ENCODE data around the gene LARGE2.

LARGE2 gene

DNA sequence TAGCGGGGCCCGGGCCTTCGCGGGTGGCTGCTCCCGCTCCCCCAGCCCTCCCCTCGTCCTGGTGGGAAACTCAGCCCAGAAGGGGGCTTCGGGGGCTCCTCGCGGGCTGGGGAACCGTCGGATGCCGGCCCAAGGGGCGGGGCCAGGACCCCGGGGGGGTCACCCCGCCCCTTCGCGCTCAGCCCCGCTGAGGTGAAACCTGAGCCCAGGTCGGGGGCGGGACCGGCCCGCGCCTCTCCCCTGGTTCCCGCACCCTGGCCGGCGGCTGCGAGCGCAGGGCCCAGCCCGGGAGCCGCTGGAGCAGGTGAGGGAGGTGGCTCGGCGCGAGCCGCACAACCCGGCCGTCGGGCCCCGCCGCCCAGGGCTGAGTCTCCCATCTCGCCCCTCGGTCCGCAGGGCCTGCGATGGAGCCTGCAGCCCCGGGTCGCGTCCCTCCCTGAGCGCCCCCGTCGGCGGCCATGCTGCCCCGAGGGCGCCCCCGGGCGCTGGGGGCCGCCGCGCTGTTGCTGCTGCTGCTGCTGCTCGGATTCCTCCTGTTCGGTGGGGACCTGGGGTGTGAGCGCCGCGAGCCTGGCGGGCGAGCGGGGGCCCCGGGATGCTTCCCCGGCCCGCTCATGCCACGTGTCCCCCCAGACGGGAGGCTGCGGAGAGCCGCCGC, at the start of gene LARGE2:
Gene LARGE2 (plus strand): TSS at position 232 of the 658 bp plus-strand sequence. CDS start 227 bp downstream, at position 459.
- Mint-ChIP-seq H3K36me3 (peaks cover 1% of the 10 kb centered on the region), H3K4me1 (peaks cover 38% of the 10 kb centered on the region)

DNA sequence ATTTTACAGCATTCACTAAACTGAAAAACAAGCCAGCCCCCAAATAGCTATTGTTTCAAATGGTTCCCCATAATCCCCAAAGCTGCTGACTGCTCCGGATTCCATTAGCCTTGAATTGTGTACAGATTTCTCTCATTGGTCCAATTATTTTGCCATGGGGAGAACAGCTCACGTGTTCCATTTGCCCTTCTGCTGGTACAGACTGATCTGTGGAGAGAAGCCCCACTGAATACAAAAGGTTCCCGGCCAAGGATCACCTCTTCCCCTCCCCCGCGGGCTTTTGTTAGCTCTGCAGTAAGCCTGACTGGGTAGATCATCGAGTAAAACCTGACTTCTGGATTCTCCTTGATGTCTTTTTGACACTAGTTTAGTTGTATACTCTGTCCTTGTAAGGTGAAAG, 46.1 kb upstream of the LARGE2 start:
- Mint-ChIP-seq H3K9me3 (no peaks in the 10 kb centered on the region), H3K4me1 (no peaks in the 10 kb centered on the region), H3K4me3 (no peak overlapping the region), H3K27ac (no peak overlapping the region), H3K27me3 (no peaks in the 10 kb centered on the region), H3K36me3 (peaks cover 24% of the 10 kb centered on the region)

More for the DNA sequence above, at the start of gene LARGE2:
- H3K27me3 Mint-ChIP-seq = peaks cover 11% of the 10 kb centered on the region
- H3K9me3 Mint-ChIP-seq = no peaks in the 10 kb centered on the region
- peak within 1 kb of the TSS; percentile 76 for H3K4me3 Mint-ChIP-seq
- H3K27ac Mint-ChIP-seq = peak within 1 kb of the TSS; percentile 72

DNA sequence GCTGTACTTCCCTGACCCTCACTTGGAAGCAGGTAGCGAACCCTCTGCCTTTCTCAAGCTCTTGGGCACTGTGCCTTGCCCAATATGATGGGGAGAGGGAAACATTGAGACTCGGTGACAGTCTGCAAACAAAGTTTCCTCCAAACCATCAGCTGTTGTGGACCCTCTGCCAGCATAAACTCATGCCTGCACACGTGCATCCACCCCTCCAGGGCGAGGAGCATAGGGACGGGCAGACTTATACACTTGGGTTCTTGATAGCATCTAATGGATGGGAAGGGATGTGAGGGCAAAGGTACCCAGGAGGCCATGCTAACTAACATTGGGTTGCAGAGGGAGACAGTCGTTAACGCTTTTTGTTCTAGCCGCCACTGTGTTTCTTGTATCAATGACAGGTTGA, 45.2 kb upstream of the LARGE2 start:
- H3K4me1 Mint-ChIP-seq = no peaks in the 10 kb centered on the region
- H3K9me3 Mint-ChIP-seq = no peaks in the 10 kb centered on the region

DNA sequence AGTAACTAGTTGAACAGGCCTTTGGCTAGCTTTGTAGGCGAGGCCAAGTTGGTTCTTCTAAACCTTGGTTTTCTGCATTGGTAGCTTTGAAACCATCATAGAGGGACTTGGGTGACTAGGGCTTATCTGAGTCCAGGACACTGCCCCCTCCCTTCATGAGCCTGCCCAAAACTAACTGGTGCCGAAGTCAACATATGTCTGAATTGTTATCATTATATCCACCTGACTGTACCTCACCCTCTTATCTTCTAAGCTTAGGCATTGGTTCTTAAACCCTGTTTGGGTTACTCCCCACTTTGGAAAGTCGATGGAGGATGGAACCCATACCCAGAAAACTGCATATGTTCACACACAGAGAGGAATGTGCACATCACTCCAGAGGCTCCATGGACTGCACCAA, 44.6 kb upstream of the LARGE2 start:
- Mint-ChIP-seq H3K36me3 (peaks cover 23% of the 10 kb centered on the region), H3K9me3 (no peaks in the 10 kb centered on the region), H3K4me1 (no peaks in the 10 kb centered on the region), H3K27me3 (no peaks in the 10 kb centered on the region), H3K27ac (no peak overlapping the region), H3K4me3 (no peak overlapping the region)

More for the DNA sequence above, 45.2 kb upstream of the LARGE2 start:
- Mint-ChIP-seq H3K36me3 (peaks cover 23% of the 10 kb centered on the region), H3K27me3 (no peaks in the 10 kb centered on the region), H3K27ac (no peak overlapping the region), H3K4me3 (no peak overlapping the region)

DNA sequence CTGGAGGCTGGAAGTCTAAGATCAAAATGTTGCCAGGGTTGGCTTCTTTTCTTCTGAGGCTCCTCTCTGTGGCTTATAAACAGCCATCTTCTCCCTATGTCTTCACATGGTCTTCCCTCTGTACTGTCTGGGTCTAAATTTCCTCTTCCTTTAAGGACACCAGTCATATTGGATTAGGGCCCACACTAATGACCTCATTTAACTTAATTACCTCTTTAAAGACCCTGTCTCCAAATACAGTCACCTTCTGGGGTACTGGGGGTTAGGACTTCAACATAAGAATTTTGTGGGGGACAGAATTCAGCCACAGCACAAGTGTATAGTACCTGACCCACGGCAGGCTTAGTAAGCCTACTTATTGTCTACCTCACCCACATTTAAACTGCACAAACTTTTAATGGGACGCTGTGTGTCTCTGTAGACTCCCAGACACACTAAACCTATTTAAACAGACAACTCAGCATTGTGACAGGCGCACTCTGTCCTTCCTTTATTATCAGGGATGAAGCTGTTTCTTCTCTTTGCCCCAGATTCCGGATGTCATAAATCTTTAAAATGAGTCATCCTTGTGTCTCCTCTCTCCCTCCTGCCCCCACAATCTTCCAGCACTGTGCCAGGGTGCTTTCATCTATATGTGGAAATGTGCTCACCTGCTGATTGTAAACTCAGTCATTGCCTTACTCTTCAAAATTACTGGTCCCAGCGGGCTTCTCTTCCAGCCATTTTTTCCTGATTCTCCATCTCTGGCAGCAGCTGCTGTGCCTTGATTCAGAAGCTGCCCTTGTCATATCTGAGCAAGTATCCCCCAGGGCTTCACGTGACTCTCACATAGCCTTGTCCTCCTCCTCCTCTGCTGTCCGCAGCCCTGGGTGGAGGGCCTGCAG, 42.4 kb upstream of the LARGE2 start:
- no peak overlapping the region for H3K27ac Mint-ChIP-seq
- peaks cover 3% of the 10 kb centered on the region for H3K27me3 Mint-ChIP-seq
- no peak overlapping the region for H3K4me3 Mint-ChIP-seq
- no peaks in the 10 kb centered on the region for H3K9me3 Mint-ChIP-seq
- peaks cover 6% of the 10 kb centered on the region for H3K4me1 Mint-ChIP-seq
- peaks cover 14% of the 10 kb centered on the region for H3K36me3 Mint-ChIP-seq

DNA sequence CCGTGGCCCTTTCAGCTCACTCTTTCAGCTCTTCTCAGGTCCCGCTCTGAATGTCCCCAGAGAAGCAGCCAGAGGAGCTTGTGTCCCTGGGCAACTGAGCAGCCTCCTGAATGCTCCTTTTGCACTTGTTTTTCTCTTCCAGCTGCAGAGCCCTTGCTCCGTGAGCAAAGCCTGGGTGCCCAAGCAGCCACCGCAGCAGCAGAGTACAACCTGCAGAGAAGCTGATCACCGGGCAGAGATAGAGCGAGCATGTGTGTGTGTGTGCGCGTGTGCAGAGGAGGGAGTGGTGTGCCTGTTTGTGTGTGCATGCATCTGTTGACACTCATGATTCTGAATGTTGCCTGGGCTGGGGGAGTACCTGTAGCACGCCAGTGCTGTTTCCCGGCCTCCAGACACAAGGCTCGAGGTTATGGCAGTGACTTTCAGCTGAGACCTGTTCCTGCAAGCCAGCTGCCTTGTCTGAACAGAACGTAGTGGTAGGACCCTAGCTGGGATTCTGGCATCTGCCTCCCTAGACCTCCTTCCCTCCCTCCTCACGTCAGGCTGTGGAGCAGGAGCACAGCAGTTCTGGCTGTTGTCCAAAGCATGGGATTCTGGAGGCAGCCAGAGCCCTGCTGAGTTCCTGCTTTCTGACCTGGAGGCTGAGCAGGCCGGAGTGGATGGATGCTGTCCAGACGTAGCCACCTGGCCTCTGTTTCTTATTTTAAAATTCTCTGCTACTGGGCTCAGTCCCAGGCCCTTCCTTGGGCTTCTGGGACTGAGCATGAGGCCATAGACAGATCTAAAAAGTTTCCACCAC, 41.5 kb upstream of the LARGE2 start:
- Mint-ChIP-seq H3K36me3 (peaks cover 14% of the 10 kb centered on the region), H3K4me1 (peaks cover 10% of the 10 kb centered on the region), H3K27ac (no peak overlapping the region), H3K4me3 (no peak overlapping the region), H3K27me3 (peaks cover 3% of the 10 kb centered on the region), H3K9me3 (no peaks in the 10 kb centered on the region)

DNA sequence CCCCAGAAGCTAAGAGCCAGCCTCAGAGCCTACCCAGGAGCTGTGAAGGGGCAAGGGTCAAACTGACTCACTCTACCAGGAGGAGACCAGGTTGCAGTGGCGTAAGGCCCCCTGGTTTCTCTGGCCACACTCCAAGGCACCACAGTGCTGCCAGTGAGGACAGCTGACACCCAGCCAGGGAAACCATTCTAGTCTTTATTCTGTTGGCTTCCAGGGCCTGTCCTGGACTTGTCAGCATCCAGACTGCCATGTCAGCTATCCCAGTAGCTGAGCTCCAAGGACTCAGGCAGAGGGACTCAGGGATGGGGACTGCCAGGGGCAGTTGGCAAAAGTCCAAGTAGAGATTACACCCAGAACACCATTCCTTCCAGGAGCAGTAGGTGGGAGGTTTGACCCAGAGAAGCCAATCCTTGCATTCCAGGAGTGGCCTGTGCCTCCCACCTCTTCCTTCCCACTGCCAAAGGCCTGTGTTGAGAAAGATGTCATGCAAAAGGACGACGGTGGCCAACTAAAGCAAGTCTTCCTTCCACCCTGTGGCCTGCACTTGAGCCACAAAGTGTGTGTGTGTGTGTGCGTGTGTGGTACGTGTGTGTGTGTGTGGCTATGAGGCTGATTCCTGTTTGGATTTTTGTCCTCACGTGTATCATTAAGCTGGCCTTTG, 40.6 kb upstream of the LARGE2 start:
- Mint-ChIP-seq H3K4me3 (no peak overlapping the region), H3K27ac (no peak overlapping the region), H3K36me3 (peaks cover 10% of the 10 kb centered on the region), H3K9me3 (no peaks in the 10 kb centered on the region), H3K27me3 (peaks cover 3% of the 10 kb centered on the region), H3K4me1 (peaks cover 10% of the 10 kb centered on the region)

DNA sequence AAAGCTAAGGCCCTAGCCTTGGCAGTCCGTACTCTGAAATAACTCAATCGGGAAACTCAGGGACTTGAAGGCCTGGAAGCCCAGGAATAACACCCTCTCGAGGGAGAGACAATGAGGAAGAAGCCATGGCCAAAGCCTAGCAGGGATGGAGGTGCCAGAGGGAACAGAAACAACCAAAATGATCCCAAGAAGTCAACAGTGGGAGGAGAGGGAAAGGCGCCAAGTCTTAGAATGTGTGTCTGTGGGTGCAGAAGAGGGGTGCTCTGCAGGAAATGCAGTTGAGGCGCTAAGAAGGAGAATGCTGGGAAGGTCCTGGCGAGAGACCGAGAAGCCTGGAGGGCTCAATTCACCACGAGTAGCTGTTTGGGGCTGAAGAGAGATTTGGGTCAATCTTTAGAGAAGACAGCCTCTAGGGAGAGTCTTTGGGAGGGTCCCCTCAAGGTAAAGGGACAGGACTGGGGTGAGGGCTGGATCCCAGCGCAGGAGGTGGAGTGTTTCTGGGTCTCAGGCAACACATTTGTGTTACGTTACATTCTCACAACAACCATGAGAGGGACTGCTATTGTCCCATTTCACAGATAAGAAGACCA, 37.8 kb upstream of the LARGE2 start:
- Mint-ChIP-seq H3K4me1 (peaks cover 10% of the 10 kb centered on the region), H3K9me3 (no peaks in the 10 kb centered on the region), H3K4me3 (peak overlapping the region; percentile 83), H3K27me3 (peaks cover 3% of the 10 kb centered on the region), H3K36me3 (peaks cover 6% of the 10 kb centered on the region), H3K27ac (no peak overlapping the region)

DNA sequence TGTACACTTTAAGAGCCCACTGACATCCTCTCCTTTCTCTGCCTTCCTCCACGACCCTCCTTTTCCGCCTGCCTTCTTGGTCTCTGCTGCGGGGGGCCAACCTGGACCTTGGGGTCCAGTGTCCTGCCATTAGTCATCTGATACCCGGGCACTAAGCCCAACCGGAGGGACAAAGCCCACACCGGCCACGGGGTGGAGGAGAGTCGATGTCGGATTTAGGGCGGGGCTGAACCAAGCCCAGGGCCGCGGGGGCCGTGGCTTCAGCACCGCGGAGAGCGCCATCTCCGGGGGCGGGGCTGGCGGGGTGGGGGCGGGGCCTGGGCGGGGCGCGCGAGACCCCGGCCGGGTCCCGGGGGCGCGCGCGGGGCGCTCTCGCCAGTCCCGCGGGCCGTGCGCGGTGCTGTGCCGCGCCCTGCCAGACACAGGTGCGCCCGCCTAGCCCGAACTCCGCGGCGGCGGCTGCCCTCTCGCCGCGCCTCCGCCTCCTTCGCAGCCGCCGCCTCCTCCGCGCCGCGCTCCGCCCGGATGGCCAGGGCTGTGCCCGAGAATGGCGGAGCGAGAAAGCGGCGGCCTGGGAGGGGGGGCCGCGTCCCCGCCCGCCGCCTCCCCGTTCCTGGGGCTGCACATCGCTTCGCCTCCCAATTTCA, 37.1 kb upstream of the LARGE2 start, which contains the start of gene MAPK8IP1:
Gene MAPK8IP1 (plus strand): TSS at position 378 of the 647 bp plus-strand sequence. CDS start 170 bp downstream, at position 548.
- Mint-ChIP-seq H3K27me3 (peaks cover 3% of the 10 kb centered on the region), H3K27ac (peak within 1 kb of the TSS; percentile 55), H3K9me3 (no peaks in the 10 kb centered on the region), H3K4me3 (peak within 1 kb of the TSS; percentile 83), H3K36me3 (peaks cover 4% of the 10 kb centered on the region), H3K4me1 (peaks cover 10% of the 10 kb centered on the region)

DNA sequence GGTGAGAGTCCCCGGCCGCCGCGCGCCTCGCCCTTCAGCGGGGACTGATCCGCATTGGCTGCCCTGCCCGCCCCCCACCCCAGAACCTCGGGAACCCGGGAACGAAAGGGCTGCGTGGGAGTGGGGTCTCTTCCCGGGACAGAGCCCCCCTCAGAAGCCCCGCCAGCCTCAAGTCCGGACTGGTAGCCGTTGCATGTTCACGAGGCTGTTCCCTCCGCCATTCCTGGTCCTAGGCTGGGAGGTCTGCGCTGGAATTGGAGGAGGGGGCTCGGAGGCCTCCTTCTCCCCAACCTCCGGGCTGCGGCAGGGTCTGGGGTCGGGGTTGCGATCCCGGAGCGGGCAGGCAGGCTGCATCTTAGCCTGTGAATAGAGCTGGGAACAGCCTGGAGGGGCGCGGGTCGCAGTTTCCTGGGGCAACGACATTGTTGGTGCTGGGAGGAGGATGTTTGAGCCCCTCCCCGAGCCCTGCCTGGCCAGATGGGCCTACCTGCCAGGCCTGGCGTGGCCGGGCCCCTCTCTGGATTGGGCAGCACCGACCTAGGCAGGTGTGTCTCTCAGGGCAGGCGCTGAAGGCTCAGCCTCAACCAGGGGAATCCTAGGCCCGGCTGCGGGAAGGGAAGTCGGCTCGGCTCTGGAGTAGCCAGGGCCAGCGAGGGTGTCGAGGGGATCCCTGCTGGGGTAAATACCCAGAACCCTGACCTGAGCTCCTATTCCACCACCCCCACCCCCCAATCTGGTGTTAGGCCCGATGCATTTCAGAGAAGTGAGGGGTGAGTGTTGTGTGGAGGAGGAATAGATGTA, 36.3 kb upstream of the LARGE2 start:
- Mint-ChIP-seq H3K36me3 (peaks cover 2% of the 10 kb centered on the region), H3K27ac (no peak overlapping the region), H3K4me3 (no peak overlapping the region), H3K9me3 (no peaks in the 10 kb centered on the region), H3K4me1 (peaks cover 10% of the 10 kb centered on the region), H3K27me3 (peaks cover 3% of the 10 kb centered on the region)

DNA sequence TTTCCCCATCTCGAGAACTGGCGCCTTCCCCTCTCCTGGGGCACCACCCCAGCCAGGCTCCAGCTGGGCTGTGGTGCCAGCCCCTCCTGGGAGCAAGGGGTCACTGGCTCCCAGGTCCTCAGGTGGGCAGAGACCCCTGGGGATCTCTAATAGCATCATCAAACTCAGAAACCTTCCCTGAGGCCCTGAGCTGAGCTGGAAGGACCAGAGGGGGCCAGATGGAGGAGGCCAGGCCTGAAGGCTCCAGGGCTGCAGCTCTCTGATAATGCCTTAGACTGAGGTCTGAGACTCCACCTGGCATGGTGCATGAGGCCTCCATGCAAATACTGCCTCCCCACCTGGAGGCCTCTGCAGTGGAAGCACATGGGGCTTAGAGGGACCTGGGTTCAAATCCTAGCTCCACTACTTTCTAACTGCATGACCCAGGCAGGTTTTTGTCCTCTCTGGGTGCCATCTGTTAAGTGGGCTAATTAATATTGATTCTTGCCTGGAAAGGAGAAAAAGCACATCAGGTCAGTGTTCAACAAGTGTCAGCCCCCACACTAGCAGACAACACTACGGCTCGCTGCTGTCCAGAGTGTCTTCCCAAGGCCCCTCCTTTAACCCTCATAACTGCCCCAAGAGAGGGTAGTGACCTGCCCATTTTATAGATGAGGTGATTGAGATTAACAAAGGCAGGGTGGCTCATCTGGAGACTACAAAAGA, 35.5 kb upstream of the LARGE2 start:
- Mint-ChIP-seq H3K27me3 (peaks cover 3% of the 10 kb centered on the region), H3K4me3 (no peak overlapping the region)

DNA sequence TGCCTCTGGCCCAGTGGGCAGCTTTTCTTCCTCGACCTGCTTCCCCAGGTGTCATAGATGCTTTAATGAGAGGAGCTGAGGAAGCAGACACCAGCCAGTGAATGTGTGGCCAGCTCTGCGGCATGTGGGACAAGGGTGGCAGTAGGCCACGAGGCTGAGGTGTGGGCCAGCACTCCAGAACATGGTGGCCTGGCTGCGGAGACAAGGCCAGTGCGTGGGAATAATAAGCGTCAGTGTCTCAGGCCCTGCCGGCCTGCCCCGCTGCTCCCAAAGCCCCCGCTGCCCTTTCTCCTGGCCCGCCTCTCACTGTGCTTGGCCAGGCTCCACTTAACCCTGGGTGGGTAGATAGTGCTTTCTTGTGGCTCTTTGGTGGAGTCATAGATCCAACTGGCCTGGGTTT, 34.9 kb upstream of the LARGE2 start:
- Mint-ChIP-seq H3K27ac (no peak overlapping the region), H3K27me3 (peaks cover 3% of the 10 kb centered on the region), H3K36me3 (peaks cover 2% of the 10 kb centered on the region), H3K9me3 (no peaks in the 10 kb centered on the region), H3K4me3 (no peak overlapping the region), H3K4me1 (peaks cover 10% of the 10 kb centered on the region)

More for the DNA sequence above, 35.5 kb upstream of the LARGE2 start:
- Mint-ChIP-seq H3K4me1 (peaks cover 10% of the 10 kb centered on the region), H3K9me3 (no peaks in the 10 kb centered on the region), H3K27ac (no peak overlapping the region), H3K36me3 (peaks cover 2% of the 10 kb centered on the region)

DNA sequence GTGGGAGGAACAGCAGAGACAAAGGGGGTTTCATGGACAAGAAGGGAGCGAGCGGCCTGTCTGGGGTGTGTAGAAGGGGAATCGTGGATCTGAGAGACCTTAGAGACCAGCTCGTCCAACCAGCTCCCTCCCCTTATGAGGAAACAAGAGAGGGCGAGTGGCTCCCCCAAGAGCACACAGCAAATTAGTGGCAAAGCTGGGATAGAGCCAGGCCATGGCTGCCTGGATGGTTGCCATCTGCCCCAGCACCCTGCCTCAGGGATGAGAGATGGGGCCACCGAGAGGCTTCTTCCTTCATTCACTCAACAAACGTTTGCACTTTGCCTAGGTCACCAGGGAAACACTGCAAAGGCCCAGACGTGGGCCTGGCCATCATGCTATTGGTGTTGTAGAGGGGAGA, 32.9 kb upstream of the LARGE2 start:
- Mint-ChIP-seq H3K27ac (no peak overlapping the region), H3K4me3 (no peak overlapping the region), H3K9me3 (no peaks in the 10 kb centered on the region), H3K27me3 (peaks cover 3% of the 10 kb centered on the region), H3K36me3 (peaks cover 2% of the 10 kb centered on the region), H3K4me1 (peaks cover 7% of the 10 kb centered on the region)
